ENCODE results near the gene PLEKHF1. TPM values are rescaled to one million over a fixed set of nuclear protein-coding genes. Genes with fewer than 3 reads are reported as not detected.

PLEKHF1 gene
- total RNA-seq, 1 experiment from 2014 or later, result 5.5 TPM

GRCh38 chr19:29663861-29664752, 1.2 kb upstream of the PLEKHF1 start:
- ChIA-PET POLR2A (interaction anchor here (1.3 kb wide), 1 partner anchor 19 kb away, joined by 3 read pairs; no protein-coding TSS in a partner anchor), CTCF (interaction anchor here (1.3 to 2.5 kb wide), 2 partner anchors 52 to 54 kb away, joined by 9 to 10 read pairs; no protein-coding TSS in a partner anchor), RAD21 (ENCODE audit: low non-redundant PET in 1 of 2, low total read pairs in 2 of 2, uncharacterized antibody in 2 of 2, unreplicated experiment in 2 of 2) (interaction anchor here in 1 of 2 experiments (1.8 kb wide), 1 partner anchor 58 kb away, joined by 4 read pairs; the partner anchor contains the start of gene POP4)
- TF ChIP-seq CTCF (IDR thresholded peaks at IDR 0.05 in 2 of 3, conservative IDR thresholded peaks at IDR 0.05 in 1 of 3; ENCODE audit: borderline replicate concordance in 1 of 3, insufficient read depth in 1 of 3, low read depth in 2 of 3, low read length in 2 of 3) (no peak), ATF3 (IDR thresholded peaks at IDR 0.05) (no peak), CEBPB (IDR thresholded peaks at IDR 0.05; ENCODE audit: low read depth) (no peak), CBX3 (IDR thresholded peaks at IDR 0.05; ENCODE audit: low read depth) (no peak), REST (IDR thresholded peaks at IDR 0.05; ENCODE audit: low read depth) (no peak), SIN3A (IDR thresholded peaks at IDR 0.05; ENCODE audit: low read depth) (no peak), MAX (IDR thresholded peaks at IDR 0.05) (no peak), EZH2phosphoT487 (IDR thresholded peaks at IDR 0.05; ENCODE audit: borderline replicate concordance) (no peak), EZH2 (IDR thresholded peaks at IDR 0.05) (no peak), YY1 (IDR thresholded peaks at IDR 0.05; ENCODE audit: extremely low read depth, insufficient replicate concordance, low read depth, low read length) (no peak), POLR2A (IDR thresholded peaks at IDR 0.05; ENCODE audit: borderline replicate concordance, extremely low read depth, insufficient read depth, insufficient read length) (no peak), POLR2AphosphoS5 (IDR thresholded peaks at IDR 0.05; ENCODE audit: low read depth, low read length) (no peak), FOSL1 (IDR thresholded peaks at IDR 0.05; ENCODE audit: low read depth) (no peak), TCF7L2 (IDR thresholded peaks at IDR 0.05; ENCODE audit: borderline replicate concordance, extremely low read depth, insufficient read depth, insufficient read length) (no peak), ELF1 (IDR thresholded peaks at IDR 0.05; ENCODE audit: borderline replicate concordance, low read depth) (no peak), JUND (IDR thresholded peaks at IDR 0.05) (no peak), SRF (IDR thresholded peaks at IDR 0.05; ENCODE audit: low read depth) (no peak)
- intact Hi-C loops (cut with micrococcal nuclease), result no loop called here
- Histone ChIP-seq H3K79me2 (ENCODE audit: insufficient read depth, low read length) (peaks cover under 1% of the 10 kb centered on the region; the same call in 1 of the 2 replicates), H3K4me1 (ENCODE audit: control insufficient read depth in 1 of 2, insufficient read depth in 2 of 2, low read length in 2 of 2) (peaks cover 35 to 53% of the 10 kb centered on the region in 2 experiments), H3K9me2 (ENCODE audit: insufficient read depth) (no peaks in the 10 kb centered on the region), H3K4me2 (ENCODE audit: low read length) (peak overlapping the region; percentile 91), H3K27ac (ENCODE audit: low read depth, low read length) (no peak overlapping the region), H3K36me3 (ENCODE audit: control insufficient read depth in 1 of 2, insufficient read depth in 2 of 2, low read length in 2 of 2) (no peaks in the 10 kb centered on the region), H3K9ac (ENCODE audit: low read length) (peak overlapping the region; percentile 83; the same call in 1 of the 2 replicates), H3K27me3 (ENCODE audit: insufficient read depth, low read length) (no peaks in the 10 kb centered on the region), H3K4me3 (replicated peaks in 1 of 2; ENCODE audit: low read depth in 1 of 2, low read length in 2 of 2) (peak overlapping the region; percentile 48 to 94), H3K9me3 (ENCODE audit: control insufficient read depth in 1 of 2, insufficient read depth in 1 of 2, low read depth in 1 of 2, low read length in 2 of 2) (no peaks in the 10 kb centered on the region), H2AFZ (ENCODE audit: low read depth, low read length, poor library complexity, severe bottlenecking) (no peak overlapping the region), H4K20me1 (ENCODE audit: insufficient read depth) (no peaks in the 10 kb centered on the region)
- no peak for DNase-seq (ENCODE audit: low read depth, low spot score)
- no peak for ATAC-seq
- no TSS peak for BruUV-seq (replicated peaks)
